Suprapubic skin (tissue), 4 donors: ENCODE results near the gene OR2T8. TPM values are rescaled to one million over a fixed set of nuclear protein-coding genes. Genes with fewer than 3 reads are reported as not detected.

ENCODE experiments used
- DNase-seq, 2 donors: peaks; one replicate each; pipeline ENCODE4 v3.0.0-alpha.2; 2019; ENCODE audit warnings: low spot score in 2 of 2
- H3K27ac ChIP-seq: fragments of 200-600 bp; sonication (generic); one replicate; pipeline ENCODE4 v1.5.1; 2019
- H3K27me3 ChIP-seq: fragments of 200-600 bp; sonication (generic); one replicate; pipeline ENCODE4 v1.5.1; 2019
- H3K36me3 ChIP-seq: fragments of 200-600 bp; sonication (generic); one replicate; pipeline ENCODE4 v1.5.1; 2019
- H3K4me1 ChIP-seq: fragments of 200-600 bp; sonication (generic); one replicate; pipeline ENCODE4 v1.5.1; 2019
- H3K4me3 ChIP-seq: fragments of 200-600 bp; sonication (generic); one replicate; pipeline ENCODE4 v1.5.1; 2019; ENCODE audit warnings: mild to moderate bottlenecking
- H3K9me3 ChIP-seq: fragments of 200-600 bp; sonication (generic); one replicate; pipeline ENCODE4 v1.5.1; 2019
- CTCF ChIP-seq, 2 donors: fragments of 200-600 bp in 1 of 2; fragments of 450-650 bp in 1 of 2; sonication (generic) in 1 of 2; IDR thresholded peaks; one replicate each; pipeline ENCODE4 v1.5.1; 2016 to 2019; ENCODE audit warnings: antibody characterized with exemption in 2 of 2, mild to moderate bottlenecking in 1 of 2, moderate library complexity in 1 of 2
- EP300 ChIP-seq: sonication (generic); formaldehyde crosslinking; IDR thresholded peaks from one replicate; pipeline ENCODE4 v1.6.1; 2017; ENCODE audit warnings: antibody characterized with exemption
- POLR2A ChIP-seq, 2 donors: fragments of 450-650 bp; IDR thresholded peaks; one replicate each; pipeline ENCODE4 v1.6.1; 2017; ENCODE audit warnings: antibody characterized with exemption in 2 of 2, mild to moderate bottlenecking in 2 of 2, moderate library complexity in 2 of 2
- POLR2AphosphoS5 ChIP-seq, 3 donors: sonication (generic); formaldehyde crosslinking; IDR thresholded peaks; one replicate each; pipeline ENCODE4 v1.6.1; 2017; ENCODE audit warnings: antibody characterized with exemption in 3 of 3
- WGBS: methylation state at CpG from one replicate; pipeline ENCODE4 v1.1.5; 2018; 5-methylcytosine and 5-hydroxymethylcytosine counted together
- total RNA-seq, 4 donors: library from RNA; depleted of rRNA; stranded (reverse); fragments of >200 nt; gene quantifications; one replicate each; pipeline ENCODE4 v1.1.0, GENCODE V29; 2016

Gene OR2T8
- total RNA-seq: not detected

DNA sequence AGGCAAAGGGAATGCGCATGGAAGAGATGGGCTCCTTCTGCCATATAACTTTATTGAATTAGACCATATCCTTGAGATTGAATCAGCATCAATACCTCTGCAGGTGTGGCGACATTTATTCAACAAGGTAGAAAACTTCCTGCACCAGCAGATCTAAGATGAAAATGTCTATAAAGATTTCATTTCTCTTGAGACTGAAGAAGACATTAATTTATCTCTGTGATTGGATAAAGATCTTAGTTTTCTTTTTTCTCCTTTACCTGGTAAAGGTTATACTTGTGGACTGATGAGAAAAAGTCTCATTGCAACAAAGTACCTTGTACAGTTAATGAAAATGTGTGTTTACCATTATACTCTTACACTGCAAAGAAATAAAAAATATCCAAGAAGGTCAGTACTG lies at the start of gene OR2T8:
TSS of gene OR2T8 (plus strand) at position 301 of the 400 bp plus-strand sequence. CDS start 766 bp downstream, outside the sequence.
- TF ChIP-seq POLR2AphosphoS5 (IDR thresholded peaks at IDR 0.05) (no peak), CTCF (IDR thresholded peaks at IDR 0.05) (no peak), EP300 (no peak), POLR2A (IDR thresholded peaks at IDR 0.05) (no peak)
- no peaks in the 10 kb centered on the region for H3K9me3 ChIP-seq
- DNase-seq: no peak
- H3K4me3 ChIP-seq: no peak within 1 kb of the TSS
- WGBS: 95% methylated on average over 2 of the region's 2 CpGs
- no peaks in the 10 kb centered on the region for H3K27me3 ChIP-seq
- H3K4me1 ChIP-seq: no peaks in the 10 kb centered on the region
- no peaks in the 10 kb centered on the region for H3K36me3 ChIP-seq
- no peak within 1 kb of the TSS for H3K27ac ChIP-seq

- Histone ChIP-seq H3K4me1 (no peaks in the 10 kb centered on the region), H3K27me3 (no peaks in the 10 kb centered on the region), H3K36me3 (no peaks in the 10 kb centered on the region), H3K9me3 (no peaks in the 10 kb centered on the region), H3K4me3 (no peak overlapping the region), H3K27ac (no peak overlapping the region)
- WGBS: 92% methylated on average over 9 of the region's 9 CpGs
- no peak for DNase-seq
- TF ChIP-seq POLR2A (IDR thresholded peaks at IDR 0.05) (no peak), EP300 (no peak), POLR2AphosphoS5 (IDR thresholded peaks at IDR 0.05) (no peak), CTCF (IDR thresholded peaks at IDR 0.05) (no peak)
These were observed 36.7 kb upstream of the OR2T8 start for GRCh38 chr1:247883346-247883745.

- Histone ChIP-seq H3K36me3 (no peaks in the 10 kb centered on the region), H3K27ac (no peak overlapping the region), H3K27me3 (no peaks in the 10 kb centered on the region), H3K9me3 (no peaks in the 10 kb centered on the region), H3K4me3 (no peak overlapping the region), H3K4me1 (no peaks in the 10 kb centered on the region)
- 87% methylated on average over 10 of the region's 10 CpGs for WGBS
- no peak for DNase-seq
- TF ChIP-seq CTCF (IDR thresholded peaks at IDR 0.05): no peak
- TF ChIP-seq EP300: no peak
- no peak for TF ChIP-seq POLR2A (IDR thresholded peaks at IDR 0.05)
- TF ChIP-seq POLR2AphosphoS5 (IDR thresholded peaks at IDR 0.05): no peak
These were observed 35.1 kb upstream of the OR2T8 start for GRCh38 chr1:247884797-247885413.

- WGBS: 41% methylated on average over 2 of the region's 2 CpGs
- H3K9me3 ChIP-seq: no peaks in the 10 kb centered on the region
- H3K27ac ChIP-seq: no peak within 1 kb of the TSS
- no peak for TF ChIP-seq CTCF (IDR thresholded peaks at IDR 0.05)
- no peak for TF ChIP-seq POLR2AphosphoS5 (IDR thresholded peaks at IDR 0.05)
- no peak for TF ChIP-seq POLR2A (IDR thresholded peaks at IDR 0.05)
- no peak for TF ChIP-seq EP300
- H3K4me1 ChIP-seq: no peaks in the 10 kb centered on the region
- no peaks in the 10 kb centered on the region for H3K27me3 ChIP-seq
- H3K36me3 ChIP-seq: no peaks in the 10 kb centered on the region
- no peak within 1 kb of the TSS for H3K4me3 ChIP-seq
- no peak for DNase-seq
These were observed 24.9 kb upstream of the OR2T8 start, which contains the start of gene OR2W3 for GRCh38 chr1:247895163-247895637. TSS of gene OR2W3 (plus strand) at chr1:247895587. CDS start at chr1:247895587, 0 bp downstream.

DNA sequence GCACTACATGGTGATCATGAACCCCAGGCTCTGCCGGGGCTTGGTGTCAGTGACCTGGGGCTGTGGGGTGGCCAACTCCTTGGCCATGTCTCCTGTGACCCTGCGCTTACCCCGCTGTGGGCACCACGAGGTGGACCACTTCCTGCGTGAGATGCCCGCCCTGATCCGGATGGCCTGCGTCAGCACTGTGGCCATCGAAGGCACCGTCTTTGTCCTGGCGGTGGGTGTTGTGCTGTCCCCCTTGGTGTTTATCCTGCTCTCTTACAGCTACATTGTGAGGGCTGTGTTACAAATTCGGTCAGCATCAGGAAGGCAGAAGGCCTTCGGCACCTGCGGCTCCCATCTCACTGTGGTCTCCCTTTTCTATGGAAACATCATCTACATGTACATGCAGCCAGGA lies 24.1 kb upstream of the OR2T8 start:
- no peaks in the 10 kb centered on the region for H3K27me3 ChIP-seq
- no peaks in the 10 kb centered on the region for H3K4me1 ChIP-seq
- no peak overlapping the region for H3K4me3 ChIP-seq
- WGBS: 97% methylated on average over 4 of the region's 14 CpGs
- no peaks in the 10 kb centered on the region for H3K36me3 ChIP-seq
- H3K27ac ChIP-seq: no peak overlapping the region
- peaks cover 1% of the 10 kb centered on the region for H3K9me3 ChIP-seq
- DNase-seq: no peak
- no peak for TF ChIP-seq CTCF (IDR thresholded peaks at IDR 0.05)
- TF ChIP-seq EP300: no peak
- no peak for TF ChIP-seq POLR2AphosphoS5 (IDR thresholded peaks at IDR 0.05)
- TF ChIP-seq POLR2A (IDR thresholded peaks at IDR 0.05): no peak
